LHCN-M2 (cell line): Measurements from ENCODE around the gene CMTM3. TPM values are rescaled to one million over a fixed set of nuclear protein-coding genes. Genes with fewer than 3 reads are reported as not detected.
"Not testable (repeated sequence)": the region's sequence is repeated elsewhere in the genome, so short reads cannot be mapped to it uniquely, and the experiment has no call there.

Source experiments
- DNase-seq: peaks from one replicate; pipeline ENCODE4 v3.0.0-alpha.2; 2012; ENCODE audit warnings: low read depth
- polyA plus RNA-seq: library from polyadenylated mRNA; unstranded; fragments of >200 nt; gene quantifications from one replicate; pipeline ENCODE4 v1.2.1, GENCODE V29; 2012; ENCODE audit warnings: missing spikeins
- total RNA-seq: library from RNA; depleted of rRNA; stranded (reverse); fragments of >200 nt; gene quantifications from 2 replicates; pipeline ENCODE4 v1.2.3, GENCODE V29; 2014; rRNA removed

The CMTM3 gene, protein sequence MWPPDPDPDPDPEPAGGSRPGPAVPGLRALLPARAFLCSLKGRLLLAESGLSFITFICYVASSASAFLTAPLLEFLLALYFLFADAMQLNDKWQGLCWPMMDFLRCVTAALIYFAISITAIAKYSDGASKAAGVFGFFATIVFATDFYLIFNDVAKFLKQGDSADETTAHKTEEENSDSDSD
- 25.5 and 30.2 TPM in 2 replicates for total RNA-seq
- 43.9 TPM for polyA plus RNA-seq

DNA sequence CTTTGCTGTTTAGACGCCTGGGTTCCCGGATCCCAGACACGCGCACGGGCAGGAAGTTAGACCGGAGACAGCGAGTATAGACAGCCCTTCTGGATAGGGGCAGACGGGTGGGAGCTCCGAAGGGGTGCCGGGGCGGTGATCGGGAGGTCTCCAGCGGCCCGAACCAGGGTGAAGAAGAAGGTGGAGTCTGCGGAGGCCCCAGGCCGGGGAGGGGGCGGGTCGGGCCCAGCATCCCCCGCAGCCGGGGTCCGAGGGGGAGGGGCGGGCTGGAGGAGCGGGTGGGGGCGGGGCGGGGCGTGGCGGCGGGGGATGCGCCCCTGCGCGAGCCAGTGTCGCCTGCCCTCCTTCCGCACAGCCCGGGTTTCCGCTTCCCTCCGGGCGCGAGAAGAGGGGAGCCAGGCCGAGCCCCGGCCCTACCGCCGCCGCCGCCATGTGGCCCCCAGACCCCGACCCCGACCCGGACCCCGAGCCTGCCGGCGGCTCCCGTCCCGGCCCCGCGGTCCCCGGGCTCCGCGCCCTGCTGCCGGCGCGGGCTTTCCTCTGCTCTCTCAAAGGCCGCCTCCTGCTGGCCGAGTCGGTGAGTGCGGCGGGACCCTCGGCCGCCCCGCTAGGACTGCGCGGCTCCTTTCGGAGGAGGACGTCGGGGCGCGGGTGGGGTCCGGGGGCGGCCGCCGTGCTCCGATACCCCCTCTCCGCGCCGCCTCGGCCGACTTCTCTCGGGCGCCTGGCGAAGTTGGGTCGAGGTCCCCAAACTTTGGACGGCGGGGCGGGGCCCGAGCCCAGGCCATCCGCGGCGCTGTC lies at the start of gene CMTM3:
Gene CMTM3 (plus strand): TSS at position 329 of the 801 bp plus-strand sequence. CDS start 102 bp downstream, at position 431.
- DNase-seq = peak; percentile 62

DNA sequence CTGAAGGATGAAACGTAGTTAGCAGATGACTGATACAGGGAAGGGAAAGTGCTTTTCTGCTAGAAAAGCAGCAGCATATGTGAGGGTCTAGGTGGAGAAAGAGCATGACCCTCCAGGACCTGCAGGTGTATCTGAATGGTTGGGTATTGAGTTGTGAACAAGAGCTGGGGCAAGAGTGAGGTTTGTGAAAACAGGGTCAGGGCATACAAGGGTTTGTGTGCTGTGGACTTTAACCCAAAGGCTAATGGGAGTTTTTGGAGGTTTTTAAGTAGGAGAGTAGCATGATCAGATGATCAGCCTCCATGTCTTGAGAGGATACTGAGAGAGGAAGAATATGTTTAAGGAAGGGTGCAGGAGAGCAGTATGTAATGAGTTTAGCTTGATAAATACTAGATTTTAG lies 44.4 kb upstream of the CMTM3 start:
- DNase-seq = no peak

DNA sequence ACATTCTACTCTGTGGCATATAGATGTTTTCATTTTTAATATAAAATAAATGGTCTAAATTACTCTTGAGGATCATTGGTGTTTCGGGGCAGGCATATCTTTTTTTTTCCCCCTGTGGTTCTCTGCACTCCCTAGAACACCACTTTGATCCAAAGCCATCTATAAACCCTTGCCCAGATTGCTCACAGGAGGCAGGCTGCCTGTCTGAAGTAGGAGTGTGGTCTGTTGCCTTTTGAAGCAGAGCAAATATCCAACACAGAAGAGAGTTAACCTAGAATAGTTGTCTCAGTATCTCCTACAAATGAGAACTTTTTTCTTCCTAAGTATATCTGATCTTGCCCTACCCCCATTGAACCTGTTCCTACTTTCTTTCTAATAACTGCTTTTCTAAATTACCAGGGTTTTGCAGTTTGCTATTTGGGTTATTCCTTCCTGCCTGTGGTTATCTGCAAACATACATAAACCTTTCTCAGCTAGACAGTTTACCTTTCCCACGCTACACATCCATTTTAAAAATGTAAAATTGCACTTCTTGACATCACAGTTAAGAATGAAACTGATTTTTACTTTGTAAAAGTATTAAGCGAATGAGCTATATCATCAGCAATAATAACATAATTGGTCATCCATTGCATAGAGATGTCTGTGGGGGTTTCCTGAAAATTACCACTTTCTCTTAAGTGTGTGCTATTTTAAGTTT lies 43.0 kb upstream of the CMTM3 start:
- DNase-seq = no peak

DNA sequence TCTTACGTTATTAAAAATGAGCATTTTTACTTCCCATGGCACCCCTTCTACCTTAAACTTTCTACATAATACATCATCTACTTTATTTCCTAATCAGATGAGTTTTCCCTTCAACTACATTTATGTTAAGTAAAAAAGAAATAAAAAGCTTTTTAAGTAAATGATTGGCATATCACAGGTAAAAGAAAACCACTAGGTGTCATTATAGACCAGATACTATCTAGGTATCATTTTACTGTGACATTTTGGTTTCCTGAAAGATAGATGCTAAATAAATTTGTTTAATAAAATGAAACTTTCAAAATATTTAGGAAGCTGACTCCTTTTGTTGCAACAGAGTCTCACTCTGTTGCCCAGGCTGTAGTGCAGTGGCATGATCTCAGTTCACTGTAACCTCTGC lies 42.1 kb upstream of the CMTM3 start:
- no peak for DNase-seq

DNA sequence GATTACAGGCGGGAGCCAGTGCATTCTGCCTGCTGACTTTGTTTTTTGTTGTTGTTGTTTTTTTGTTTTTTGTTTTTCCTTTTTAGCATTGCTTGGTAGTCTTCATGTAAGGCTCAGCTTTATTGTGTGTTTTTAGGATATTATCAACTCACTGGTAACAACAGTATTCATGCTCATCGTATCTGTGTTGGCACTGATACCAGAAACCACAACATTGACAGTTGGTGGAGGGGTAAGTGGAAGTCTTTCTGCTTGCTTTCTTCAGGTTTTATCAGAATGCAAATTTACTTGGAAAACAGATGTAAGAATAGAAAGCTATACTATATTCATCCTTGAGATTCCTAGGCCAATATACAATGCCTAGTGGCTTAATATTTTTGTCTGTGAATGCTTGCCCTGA lies 41.5 kb upstream of the CMTM3 start:
- DNase-seq = no peak

DNA sequence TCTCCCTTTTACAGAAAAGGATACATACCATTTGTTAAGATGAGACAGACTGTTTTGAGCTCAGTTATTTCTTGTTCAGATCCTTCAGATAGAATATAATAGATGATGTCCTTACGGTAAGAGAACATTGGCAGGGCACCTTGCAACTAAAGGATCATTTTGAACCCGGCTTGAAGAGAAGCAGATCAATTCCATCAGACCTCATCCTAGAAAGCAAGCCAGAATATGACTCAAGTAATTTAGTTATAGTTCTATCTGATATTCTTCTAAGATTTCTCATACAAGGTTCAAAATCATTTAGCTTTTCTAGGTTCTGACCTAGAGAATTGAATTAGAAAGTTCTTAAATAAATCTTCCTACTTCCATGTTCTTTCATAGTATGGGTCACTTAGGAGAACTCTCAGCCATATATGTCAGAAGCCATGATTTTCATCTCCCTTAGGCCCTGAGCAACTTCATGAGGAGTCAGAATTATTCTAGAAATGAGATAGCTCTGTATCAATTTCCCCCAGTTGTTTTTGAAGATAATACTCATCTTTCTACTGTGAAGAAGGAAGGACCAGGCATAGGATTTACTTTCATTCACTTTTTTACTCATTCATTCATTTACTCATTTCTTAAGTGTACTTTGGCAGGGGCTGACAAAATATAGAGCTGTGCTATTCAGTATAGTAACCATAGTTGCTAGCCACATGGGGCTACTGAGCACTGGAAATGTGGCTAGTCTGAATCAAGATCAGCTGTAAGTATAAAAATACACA lies 40.8 kb upstream of the CMTM3 start:
- no peak for DNase-seq

DNA sequence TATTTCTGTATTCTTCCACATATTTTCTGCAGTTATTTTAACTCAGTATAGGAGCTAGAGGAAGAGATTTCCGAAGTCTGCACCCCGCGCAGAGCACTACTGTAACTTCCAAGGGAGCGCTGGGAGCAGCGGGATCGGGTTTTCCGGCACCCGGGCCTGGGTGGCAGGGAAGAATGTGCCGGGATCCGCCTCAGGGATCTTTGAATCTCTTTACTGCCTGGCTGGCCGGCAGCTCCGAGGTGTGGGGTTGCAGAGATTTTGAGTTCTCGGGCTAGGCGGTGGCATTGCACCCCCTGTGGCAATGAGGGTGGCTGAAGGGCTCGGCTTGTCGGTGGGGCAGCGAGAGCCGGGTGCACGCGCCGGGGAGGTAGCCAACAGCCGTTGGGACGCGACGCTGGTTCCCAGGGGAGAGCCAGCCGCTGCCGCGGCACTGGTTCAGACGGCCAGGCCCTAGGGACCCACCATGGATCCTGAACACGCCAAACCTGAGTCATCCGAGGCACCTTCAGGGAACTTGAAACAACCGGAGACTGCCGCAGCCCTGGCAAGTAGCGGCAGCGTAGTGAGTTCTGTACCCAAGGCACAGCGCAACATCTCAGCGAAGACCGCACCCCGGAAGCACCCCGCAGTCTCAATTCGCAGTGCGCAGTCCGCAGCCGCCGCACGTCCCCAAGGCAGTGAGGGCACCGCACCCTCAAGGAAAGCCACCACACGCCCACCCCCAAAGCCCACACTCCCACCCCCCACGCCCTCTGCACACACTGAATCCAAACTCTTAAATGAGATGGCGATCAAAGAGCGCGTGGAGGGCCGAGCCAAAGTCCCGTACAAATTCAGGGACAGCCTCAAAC lies 38.2 kb upstream of the CMTM3 start, which contains the start of gene CMTM1:
Gene CMTM1 (plus strand): TSS at position 389 of the 851 bp plus-strand sequence. CDS start 75 bp downstream, at position 464.
- no peak for DNase-seq

DNA sequence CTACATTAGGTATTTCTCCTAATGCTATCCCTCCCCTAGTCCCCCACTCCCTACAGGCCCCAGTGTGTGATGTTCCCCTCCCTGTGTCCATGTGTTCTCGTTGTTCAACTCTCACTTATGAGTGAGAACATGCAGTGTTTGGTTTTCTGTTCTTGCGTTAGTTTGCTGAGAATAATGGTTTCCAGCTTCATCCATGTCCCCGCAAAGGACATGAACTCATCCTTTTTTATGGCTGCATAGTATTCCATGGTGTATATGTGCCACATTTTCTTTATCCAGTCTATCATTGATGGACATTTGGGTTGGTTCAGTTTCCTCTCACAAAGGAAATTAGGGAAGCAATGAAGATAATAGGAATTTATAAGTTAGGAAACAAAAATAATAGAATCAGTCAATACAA lies 37.2 kb upstream of the CMTM3 start:
- DNase-seq = not testable (repeated sequence)

DNA sequence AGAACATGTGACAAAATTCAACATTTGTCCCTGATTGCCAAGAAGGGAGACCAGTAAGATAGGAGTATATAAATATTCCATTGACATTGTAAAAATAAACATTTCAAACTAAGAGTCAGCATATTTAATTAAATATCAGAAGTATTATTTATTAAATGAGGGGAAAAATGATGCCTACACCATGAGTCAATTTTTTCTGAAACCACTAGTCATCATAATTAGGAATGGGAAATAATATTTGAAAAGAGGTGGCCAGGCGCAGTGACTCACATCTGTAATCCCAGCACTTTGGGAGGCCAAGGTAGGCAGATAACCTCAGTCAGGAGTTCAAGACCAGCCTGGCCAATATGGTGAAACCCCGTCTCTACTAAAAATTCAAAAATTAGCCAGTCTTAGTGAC lies 36.1 kb upstream of the CMTM3 start:
- DNase-seq = no peak

DNA sequence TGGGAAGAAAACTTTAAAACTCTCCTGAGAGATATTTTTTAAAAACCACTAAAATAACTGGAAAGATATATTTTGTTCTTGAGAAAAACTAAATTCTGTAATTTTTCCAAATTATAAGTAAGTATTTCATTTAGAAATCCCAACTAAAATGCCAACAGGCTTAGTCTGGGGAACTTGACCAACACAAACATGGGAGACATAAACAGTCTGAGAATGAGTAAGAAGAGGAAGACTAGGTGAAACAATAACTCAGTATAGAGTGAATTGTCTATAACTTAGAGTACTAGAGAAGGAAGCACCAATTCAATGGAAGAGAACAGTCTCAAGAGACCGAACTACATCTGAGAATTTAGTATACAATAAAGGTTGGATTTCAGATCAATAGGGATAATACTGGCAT lies 35.4 kb upstream of the CMTM3 start:
- DNase-seq = peak; percentile 31

DNA sequence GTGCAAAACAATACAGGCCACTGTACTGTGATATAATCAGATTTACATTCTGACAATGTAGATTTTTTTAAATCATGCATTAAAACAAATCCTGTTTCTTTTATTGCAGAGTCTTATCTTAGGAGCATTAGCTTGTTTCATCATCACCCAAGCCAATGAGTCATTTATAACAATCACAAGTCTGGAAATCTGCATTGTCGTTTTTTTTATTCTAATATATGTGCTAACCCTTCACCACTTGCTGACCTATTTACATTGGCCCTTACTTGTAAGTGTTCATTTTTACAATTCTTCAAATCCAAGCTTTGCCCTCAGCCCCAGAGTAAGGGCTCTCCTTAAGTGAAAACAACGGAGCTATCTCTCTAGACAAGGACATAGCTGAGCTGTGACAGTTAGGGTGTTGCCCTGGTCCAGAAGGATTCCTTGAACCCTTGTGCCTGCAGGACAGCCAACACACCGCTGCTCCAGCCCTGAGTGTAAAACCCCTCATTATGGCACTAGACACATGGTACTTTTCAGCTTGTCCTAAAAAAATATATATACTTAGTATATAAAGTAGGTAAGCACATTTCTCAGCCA lies 34.6 kb upstream of the CMTM3 start:
- DNase-seq = peak; percentile 44

DNA sequence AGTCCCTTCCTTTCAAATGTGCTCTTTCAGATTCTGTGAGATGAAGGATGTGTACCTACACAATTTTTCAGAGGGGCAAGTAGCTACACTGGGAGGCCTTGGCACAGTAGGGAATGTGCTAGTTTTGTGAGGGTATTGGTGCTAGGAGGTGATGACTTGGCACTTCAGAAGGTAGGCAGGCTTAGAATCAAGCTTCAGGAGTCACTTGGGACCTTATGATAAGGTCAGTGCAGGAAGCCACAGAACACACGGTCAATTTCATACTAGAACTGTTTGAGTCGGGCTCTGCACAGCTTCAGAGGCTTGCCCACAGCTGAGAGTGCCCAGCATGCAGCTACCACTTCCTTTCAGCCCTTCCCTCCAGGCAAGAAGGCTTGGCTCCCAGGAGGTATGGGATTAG lies 32.1 kb upstream of the CMTM3 start:
- DNase-seq = no peak

DNA sequence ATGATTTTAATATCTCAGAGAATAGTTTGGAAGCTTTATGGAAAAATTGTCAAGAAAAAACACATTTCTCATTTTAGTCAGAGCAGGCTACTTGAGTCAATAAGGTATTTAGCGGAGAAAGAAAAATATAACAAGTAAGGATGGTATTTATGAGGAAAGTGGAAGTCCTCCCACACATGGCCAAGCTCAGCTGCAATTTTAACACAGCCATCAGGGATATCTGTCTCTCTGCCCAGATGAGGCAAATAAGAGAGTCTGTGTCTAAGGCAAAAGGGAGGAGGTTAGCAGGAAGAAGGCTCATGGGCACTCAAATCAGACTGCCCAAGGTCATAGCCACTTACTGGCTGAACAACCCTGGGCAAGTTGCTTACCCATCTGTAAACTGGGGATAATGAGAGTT lies 30.4 kb upstream of the CMTM3 start:
- DNase-seq = no peak

DNA sequence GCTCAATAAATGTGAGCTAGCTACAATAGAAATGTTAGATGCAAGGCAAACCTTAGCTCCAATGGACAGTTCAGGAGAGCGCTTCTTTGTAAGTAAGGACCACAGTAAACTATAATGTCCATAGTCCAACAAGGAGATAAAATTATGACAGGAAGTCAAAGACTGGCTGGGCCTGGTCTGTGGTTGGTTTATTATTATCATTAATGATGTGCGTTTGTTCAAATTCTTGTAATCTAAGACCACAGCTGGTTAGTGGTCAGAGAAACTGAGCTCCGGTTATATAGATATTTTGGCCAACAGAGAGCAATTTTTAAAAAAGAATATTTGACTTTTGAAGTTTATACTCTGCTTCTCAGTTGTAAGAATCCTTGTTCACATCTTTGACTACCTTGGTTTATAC lies 30.0 kb upstream of the CMTM3 start:
- no peak for DNase-seq

DNA sequence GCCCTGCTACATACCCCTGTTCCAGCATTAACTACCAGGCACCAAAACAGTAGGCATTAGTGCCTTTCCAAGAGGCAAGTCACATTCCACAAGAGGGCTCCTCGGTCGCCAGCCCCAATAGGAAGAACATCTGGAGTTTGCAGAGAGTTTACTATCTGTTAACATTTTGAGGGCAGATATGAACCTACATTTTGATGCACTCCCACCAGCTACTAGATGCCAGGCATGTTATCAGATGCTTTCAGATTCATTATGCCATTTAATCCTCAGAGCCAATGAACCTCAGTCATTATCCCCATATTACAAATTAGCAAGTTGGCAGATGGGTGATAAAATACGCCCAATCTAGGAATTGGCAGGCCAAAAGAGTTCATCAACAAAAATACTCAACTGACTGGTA lies 29.4 kb upstream of the CMTM3 start:
- no peak for DNase-seq

DNA sequence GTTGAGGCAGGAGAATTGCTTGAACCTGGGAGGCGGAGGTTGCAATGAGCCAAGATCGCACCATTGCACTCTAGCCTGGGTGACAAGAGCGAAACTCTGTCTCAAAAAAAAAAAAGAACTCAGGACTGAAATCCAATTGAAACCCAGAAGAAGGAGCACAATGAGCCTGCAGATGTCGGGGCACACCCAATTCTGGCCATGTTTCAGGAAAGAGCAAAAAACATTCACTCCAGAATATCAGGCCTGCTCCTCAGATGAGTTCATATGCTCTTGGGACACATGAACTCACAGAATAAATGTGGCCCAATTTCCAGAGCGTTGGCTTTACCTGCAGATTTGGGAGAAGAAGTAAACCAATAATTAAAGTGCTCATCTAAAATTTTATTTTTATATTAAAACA lies 28.2 kb upstream of the CMTM3 start:
- no peak for DNase-seq

DNA sequence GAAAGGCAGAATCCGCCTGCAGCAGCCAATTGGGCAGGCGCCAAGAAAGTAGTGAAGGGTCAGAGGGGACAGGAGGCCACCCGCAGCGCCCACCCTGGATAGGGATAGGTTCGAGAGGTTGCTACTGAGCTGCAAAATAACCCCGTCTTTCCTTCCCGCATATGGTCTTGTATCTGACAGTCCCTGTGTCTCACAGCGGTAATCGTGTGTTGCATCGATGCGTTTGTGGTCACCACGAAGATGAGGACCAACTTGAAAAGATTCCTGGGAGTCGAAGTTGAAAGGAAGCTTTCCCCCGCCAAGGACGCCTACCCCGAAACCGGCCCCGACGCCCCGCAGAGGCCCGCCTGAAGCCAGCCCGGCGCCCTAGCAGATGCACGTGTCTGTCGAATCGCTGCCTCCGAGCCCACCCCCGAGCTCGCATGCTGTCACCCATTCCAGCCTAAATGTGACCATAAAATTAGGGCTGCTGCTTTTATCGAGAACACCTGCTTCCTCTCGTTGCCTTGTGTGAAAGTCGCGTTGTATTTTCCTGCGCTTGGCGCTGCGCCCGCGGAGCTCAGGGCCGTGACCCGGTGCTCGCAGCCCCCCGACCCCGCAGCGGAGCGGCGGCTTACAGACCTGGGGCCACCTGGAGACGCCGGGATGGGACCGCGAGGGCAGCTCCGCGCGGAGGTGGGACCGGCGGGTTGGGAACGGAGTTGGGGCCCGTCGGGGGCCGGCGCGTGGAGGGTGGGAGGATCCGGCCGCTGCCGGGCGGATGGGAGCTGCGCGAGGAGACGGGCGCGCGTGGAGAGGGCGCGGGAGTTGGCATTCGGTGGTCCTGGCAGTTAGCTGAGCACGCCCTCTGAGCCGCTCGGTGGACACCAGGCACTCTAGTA lies 25.6 kb upstream of the CMTM3 start, which contains the start of gene CMTM2:
Gene CMTM2 (plus strand): TSS at position 813 of the 881 bp plus-strand sequence. CDS start 145 bp downstream, outside the sequence.
- no peak for DNase-seq

DNA sequence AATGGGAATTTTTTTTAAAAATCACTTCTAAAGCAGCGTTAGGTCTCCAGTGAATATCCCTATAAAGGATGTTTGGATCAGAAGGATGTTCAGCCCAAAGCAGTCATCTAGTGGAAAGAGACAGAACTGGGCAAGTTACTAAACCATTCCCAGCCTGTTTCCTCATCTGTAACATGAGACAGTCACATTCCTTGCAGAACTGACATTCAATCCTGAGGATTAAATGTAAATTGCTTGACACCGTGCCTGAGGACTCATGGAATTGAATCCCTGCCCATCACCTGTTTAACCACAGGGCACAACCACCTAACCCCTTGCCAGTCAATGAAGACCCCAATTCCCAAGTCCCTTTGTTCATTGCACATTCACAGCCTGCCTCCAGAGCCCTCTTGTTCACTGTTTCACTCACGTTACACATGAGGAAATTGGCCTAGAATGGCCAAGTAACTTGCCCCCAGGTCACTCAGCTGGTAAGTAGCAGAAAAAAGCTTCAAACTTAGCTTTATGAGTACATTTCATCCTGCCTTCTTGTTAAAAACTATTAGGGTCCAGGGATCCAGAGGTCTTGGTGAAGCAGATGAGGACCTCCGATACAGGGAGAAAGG lies 23.8 kb upstream of the CMTM3 start:
- DNase-seq = peak; percentile 94
